K562 (cell line): ENCODE measurements around the gene TPX2. TPM values are rescaled to one million over a fixed set of nuclear protein-coding genes. Genes with fewer than 3 reads are reported as not detected.

Experiments
- BCOR ChIP-seq: fragments of 450-650 bp; IDR thresholded peaks from 2 replicates; pipeline ENCODE4 v1.6.1; 2016
- CBX5 ChIP-seq: IDR thresholded peaks from 2 replicates; pipeline ENCODE4 v1.6.1; 2014; ENCODE audit warnings: low read depth, borderline replicate concordance
- FOXO4 ChIP-seq: fragments of 450-650 bp; formaldehyde crosslinking; IDR thresholded peaks from 2 replicates; pipeline ENCODE4 v1.4.0; 2020; ENCODE audit warnings: mild to moderate bottlenecking, moderate library complexity
- FOXP4 ChIP-seq: sonication (generic); formaldehyde crosslinking; IDR thresholded peaks from 2 replicates; pipeline ENCODE4 v1.8.0; 2022; ENCODE audit warnings: mild to moderate bottlenecking, missing genetic modification reagents, borderline replicate concordance
- KDM1A ChIP-seq, 2 experiments: fragments of 450-650 bp; IDR thresholded peaks; 2 replicates each; pipeline ENCODE4 v1.6.1; 2016; ENCODE audit warnings: mild to moderate bottlenecking in 2 of 2
- MCM2 ChIP-seq: fragments of 450-650 bp; IDR thresholded peaks from 2 replicates; pipeline ENCODE4 v1.6.1; 2017; ENCODE audit warnings: low read depth, mild to moderate bottlenecking
- NFIC ChIP-seq: fragments of 450-650 bp; IDR thresholded peaks from 2 replicates; pipeline ENCODE4 v1.6.1; 2017; ENCODE audit warnings: mild to moderate bottlenecking, inconsistent platforms
- PYGO2 ChIP-seq: fragments of 450-650 bp; IDR thresholded peaks from 2 replicates; pipeline ENCODE4 v1.6.1; 2016; ENCODE audit warnings: mild to moderate bottlenecking, missing genetic modification characterization, moderate library complexity, missing compliant biosample characterization
- SIRT6 ChIP-seq: IDR thresholded peaks from one replicate; pipeline ENCODE4 v1.6.1; 2012; ENCODE audit warnings: low read depth, mild to moderate bottlenecking, control low read depth, inconsistent platforms, low read length, moderate library complexity
- SMARCC2 ChIP-seq: fragments of 450-650 bp; IDR thresholded peaks from 2 replicates; pipeline ENCODE4 v1.6.1; 2017; ENCODE audit warnings: antibody characterized with exemption, moderate library complexity, mild to moderate bottlenecking, low read depth
- SPI1 ChIP-seq: IDR thresholded peaks from 2 replicates; pipeline ENCODE4 v1.6.1; 2011; ENCODE audit warnings: low read depth, low read length, control low read depth, borderline replicate concordance
- TEAD1 ChIP-seq, 2 experiments: fragments of 450-650 bp in 1 of 2; sonication (generic) in 1 of 2; formaldehyde crosslinking; IDR thresholded peaks; 2 replicates each; pipeline versions ENCODE4 v1.4.0 to v1.8.0; 2020 to 2022; ENCODE audit warnings: mild to moderate bottlenecking in 2 of 2, missing genetic modification reagents in 1 of 2
- WHSC1 ChIP-seq: IDR thresholded peaks from one replicate; pipeline ENCODE4 v1.6.1; 2012; ENCODE audit warnings: low read length, control low read depth, inconsistent platforms
- ZBTB11 ChIP-seq, 3 experiments: fragments of 200-800 bp in 1 of 3; fragments of 250-450 bp in 1 of 3; fragments of 450-650 bp in 1 of 3; sonication (Bioruptor Pico) in 1 of 3; sonication (Bioruptor generic) in 1 of 3; formaldehyde crosslinking in 1 of 3; IDR thresholded peaks; 2 replicates each; pipeline versions ENCODE4 v1.6.1 to v1.8.0; 2016 to 2022; ENCODE audit warnings: mild to moderate bottlenecking in 2 of 3, missing genetic modification characterization in 2 of 3, missing compliant biosample characterization in 1 of 3, moderate library complexity in 1 of 3
- ZBTB17 ChIP-seq: fragments of 450-650 bp; formaldehyde crosslinking; IDR thresholded peaks from 2 replicates; pipeline ENCODE4 v1.4.0; 2020; ENCODE audit warnings: mild to moderate bottlenecking
- ZBTB7A ChIP-seq: IDR thresholded peaks from 2 replicates; pipeline ENCODE4 v1.6.1; 2011; ENCODE audit warnings: low read depth, mild to moderate bottlenecking, low read length, moderate library complexity, borderline replicate concordance; ENCODE audit not compliant: control insufficient read depth
- ZNF121 ChIP-seq: sonication (generic); formaldehyde crosslinking; conservative IDR thresholded peaks from 2 replicates; pipeline ENCODE4 v1.8.0; 2022; ENCODE audit warnings: missing genetic modification reagents
- ZNF24 ChIP-seq: fragments of 450-650 bp; IDR thresholded peaks from 2 replicates; pipeline ENCODE4 v1.6.1; 2016
- ZNF444 ChIP-seq: fragments of 250-450 bp; sonication (Bioruptor Pico); IDR thresholded peaks from 2 replicates; pipeline ENCODE4 v1.4.0; 2020; ENCODE audit warnings: mild to moderate bottlenecking, moderate library complexity
- ZNF695 ChIP-seq: fragments of 450-650 bp; formaldehyde crosslinking; IDR thresholded peaks from 2 replicates; pipeline ENCODE4 v1.4.0; 2020; ENCODE audit warnings: mild to moderate bottlenecking, moderate library complexity
- ZNF780A ChIP-seq: fragments of 250-450 bp; sonication (Bioruptor Pico); IDR thresholded peaks from 2 replicates; pipeline ENCODE4 v1.5.0; 2021; ENCODE audit warnings: mild to moderate bottlenecking
- polyA plus RNA-seq, 8 experiments: library from polyadenylated mRNA; depleted of rRNA in 4 of 8; stranded (reverse) in 5 of 8; unstranded in 3 of 8; fragments of >200 nt; fragmentation: Nextera tagmentation in 2 of 8; fragmentation: Illumina TruSeq in 1 of 8; extraction: Ambion mirVana in 2 of 8; extraction: Trizol in 1 of 8; gene quantifications; 2 replicates each; pipeline versions ENCODE4 v1.2.1 to v1.2.3, GENCODE V29; 2011 to 2014; ENCODE audit warnings: inconsistent platforms in 1 of 8, missing spikeins in 1 of 8
- total RNA-seq, 7 experiments: library from RNA; depleted of rRNA in 6 of 7; stranded (reverse); fragments of >200 nt in 6 of 7; fragmentation: Illumina TruSeq in 2 of 7; extraction: Trizol in 2 of 7; gene quantifications; 2 replicates each; pipeline versions ENCODE4 v1.2.1 to v1.2.3, GENCODE V29; 2011 to 2021; ENCODE audit warnings: low replicate concordance in 1 of 7

The TPX2 gene
- total and polyA plus RNA-seq, 9 of the 15 experiments (the other 6 are each of a cell fraction or from before 2014, with no cell fraction given): 48.0 to 241 (median 133) TPM

GRCh38 chr20:31835977-31836852 is 97.1 kb downstream of the TPX2 start (continued):
- TF ChIP-seq ZNF780A (CRISPR knock-in tag) (no peak), KDM1A (IDR thresholded peaks at IDR 0.05) (peak; percentile 35 to 62; a peak in 2 of 4 replicates), ZNF24 (peak; percentile 37; the same call in 1 of the 2 replicates), BCOR (peak; percentile 88), ZBTB7A (peak; percentile 50; the same call in 1 of the 2 replicates), ZBTB11 (CRISPR knock-in tag; IDR thresholded peaks at IDR 0.05) (no peak), SIRT6 (no peak), TEAD1 (CRISPR knock-in tag; IDR thresholded peaks at IDR 0.05) (peak in 1 of 2 experiments; percentile 69; a peak in 1 of 4 replicates), NFIC (peak; percentile 67), FOXP4 (CRISPR knock-in tag) (0 out of 2 replicates have a peak, but pooled peaks have one; percentile 68), WHSC1 (no peak), ZNF695 (CRISPR knock-in tag) (no peak), SMARCC2 (peak; percentile 85), ZBTB17 (CRISPR knock-in tag) (no peak), ZNF121 (CRISPR knock-in tag) (no peak), MCM2 (no peak), FOXO4 (CRISPR knock-in tag) (no peak), ZNF444 (CRISPR knock-in tag) (0 out of 2 replicates have a peak, but pooled peaks have one; percentile 41), PYGO2 (tag) (no peak), CBX5 (0 out of 2 replicates have a peak, but pooled peaks have one; percentile 59), SPI1 (no peak)
